ENCODE results near the gene KIAA1958.
A peak's percentile ranks its signal among the peaks of the same experiment; 100 is the strongest.
"Not testable (repeated sequence)": the region's sequence is repeated elsewhere in the genome, so short reads cannot be mapped to it uniquely, and the experiment has no call there.

The KIAA1958 gene

DNA sequence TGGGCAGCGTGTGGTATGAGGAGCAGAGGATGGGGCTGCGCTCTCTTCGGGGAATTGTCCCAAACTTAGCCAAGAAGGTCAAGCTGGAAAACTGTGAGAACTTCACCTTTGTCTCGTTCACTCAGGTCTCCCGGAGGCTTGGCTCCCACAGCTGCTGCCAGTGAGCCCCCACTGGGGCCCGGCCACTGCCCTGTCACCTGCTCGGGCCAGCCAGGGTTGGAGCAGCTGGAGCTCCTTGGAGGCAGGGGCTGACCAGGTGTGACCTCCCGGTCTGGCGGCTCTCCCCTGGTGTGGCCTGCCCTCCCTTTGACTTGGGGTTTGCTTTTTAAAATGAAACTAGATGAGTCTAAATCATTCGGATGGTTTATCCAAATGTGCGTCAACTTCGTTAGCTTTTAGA, 173.3 kb downstream of the KIAA1958 start:
- no peak for DNase-seq (ENCODE audit: low read depth in 3 of 3)

DNA sequence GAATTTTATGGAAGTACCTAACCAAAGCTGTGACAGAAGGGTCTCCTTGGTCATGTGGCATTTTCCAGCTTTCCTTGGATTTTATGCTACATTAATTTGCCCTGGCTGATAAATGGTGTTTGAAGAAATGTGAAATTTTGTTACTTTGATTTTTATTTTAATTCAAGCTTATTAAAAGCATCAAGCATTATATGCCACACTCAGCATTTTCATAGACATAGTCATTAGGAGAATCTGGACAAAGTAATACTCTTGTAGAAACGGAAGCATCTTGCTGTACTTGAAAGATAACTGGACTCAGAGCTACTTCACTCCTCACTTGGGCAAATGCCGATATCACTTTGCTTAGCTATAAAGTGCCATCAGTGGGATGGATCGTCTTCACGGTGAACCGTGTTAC, 177.1 kb downstream of the KIAA1958 start:
- no peak for DNase-seq (ENCODE audit: low read depth in 3 of 3)

- DNase-seq (ENCODE audit: low read depth in 3 of 3), result no peak
Measured at GRCh38 chr9:112664531-112664930, 177.9 kb downstream of the KIAA1958 start.

- no peak for DNase-seq (ENCODE audit: low read depth in 3 of 3)
Measured at GRCh38 chr9:112665347-112665746, 178.7 kb downstream of the KIAA1958 start.

DNA sequence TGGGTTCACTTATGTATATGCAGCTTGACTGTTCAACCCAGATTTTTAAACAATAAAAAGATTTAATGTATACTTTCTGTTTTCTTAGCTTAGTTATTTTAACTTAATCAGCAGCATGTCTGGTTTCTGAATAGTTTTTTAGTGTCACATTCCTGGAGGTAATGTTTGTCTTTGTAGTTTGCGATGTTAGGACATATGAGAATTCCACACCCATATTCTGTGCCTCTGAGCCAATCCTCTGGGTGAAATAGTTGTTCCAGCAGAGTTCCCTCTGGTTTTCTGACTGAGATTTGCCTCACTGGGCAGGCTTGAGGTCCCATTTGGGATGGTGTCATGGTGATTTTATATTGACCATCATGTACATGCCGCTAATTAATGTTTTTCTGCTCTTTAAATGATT, 182.7 kb downstream of the KIAA1958 start:
- no peak for DNase-seq (ENCODE audit: low read depth in 3 of 3)

- no peak for DNase-seq (ENCODE audit: low read depth in 3 of 3)
Measured at GRCh38 chr9:112670991-112671625, 184.5 kb downstream of the KIAA1958 start.

DNA sequence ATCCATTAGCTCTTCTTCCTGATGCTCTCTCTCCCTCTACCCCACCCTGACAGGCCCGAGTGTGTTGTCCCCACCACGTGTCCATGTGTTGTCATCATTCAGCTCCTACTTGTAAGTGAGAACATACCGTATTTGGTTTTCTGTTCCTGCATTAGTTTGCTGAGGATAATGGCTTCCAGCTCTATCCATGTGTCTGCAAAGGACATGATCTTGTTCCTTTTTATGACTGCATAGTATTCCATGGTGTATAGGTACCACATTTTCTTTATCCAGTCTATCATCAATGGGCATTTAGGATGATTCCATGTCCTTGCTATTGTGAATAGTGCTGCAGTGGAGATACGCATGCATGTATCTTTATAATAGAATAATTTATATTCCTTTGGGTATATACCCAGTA, 186.6 kb downstream of the KIAA1958 start:
- not testable (repeated sequence) for DNase-seq (ENCODE audit: low read depth in 3 of 3)

DNA sequence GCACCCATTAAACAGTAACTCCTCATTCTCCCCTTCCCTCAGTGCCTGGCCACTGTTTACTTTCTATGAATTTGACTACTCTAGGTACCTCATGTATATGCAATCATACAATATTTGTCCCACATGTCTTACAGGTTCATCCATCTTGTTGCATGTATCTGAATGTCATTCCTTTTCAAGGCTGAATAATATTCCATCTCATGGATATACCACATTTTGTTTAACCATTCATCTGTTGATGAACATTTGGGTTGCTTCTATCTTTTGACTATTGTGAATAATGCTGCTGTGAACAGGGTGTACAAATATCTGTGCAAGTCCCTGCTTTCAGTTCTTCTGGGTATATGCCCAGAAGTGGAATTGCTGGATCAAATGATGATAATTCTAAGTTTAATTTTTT, 190.4 kb downstream of the KIAA1958 start:
- DNase-seq (ENCODE audit: low read depth in 3 of 3), result no peak

GRCh38 chr9:112680731-112681402, 194.2 kb downstream of the KIAA1958 start:
- DNase-seq (ENCODE audit: low read depth in 3 of 3), result no peak

- DNase-seq (ENCODE audit: low read depth in 3 of 3), result no peak
Measured at GRCh38 chr9:112689161-112689740, 202.6 kb downstream of the KIAA1958 start.

DNA sequence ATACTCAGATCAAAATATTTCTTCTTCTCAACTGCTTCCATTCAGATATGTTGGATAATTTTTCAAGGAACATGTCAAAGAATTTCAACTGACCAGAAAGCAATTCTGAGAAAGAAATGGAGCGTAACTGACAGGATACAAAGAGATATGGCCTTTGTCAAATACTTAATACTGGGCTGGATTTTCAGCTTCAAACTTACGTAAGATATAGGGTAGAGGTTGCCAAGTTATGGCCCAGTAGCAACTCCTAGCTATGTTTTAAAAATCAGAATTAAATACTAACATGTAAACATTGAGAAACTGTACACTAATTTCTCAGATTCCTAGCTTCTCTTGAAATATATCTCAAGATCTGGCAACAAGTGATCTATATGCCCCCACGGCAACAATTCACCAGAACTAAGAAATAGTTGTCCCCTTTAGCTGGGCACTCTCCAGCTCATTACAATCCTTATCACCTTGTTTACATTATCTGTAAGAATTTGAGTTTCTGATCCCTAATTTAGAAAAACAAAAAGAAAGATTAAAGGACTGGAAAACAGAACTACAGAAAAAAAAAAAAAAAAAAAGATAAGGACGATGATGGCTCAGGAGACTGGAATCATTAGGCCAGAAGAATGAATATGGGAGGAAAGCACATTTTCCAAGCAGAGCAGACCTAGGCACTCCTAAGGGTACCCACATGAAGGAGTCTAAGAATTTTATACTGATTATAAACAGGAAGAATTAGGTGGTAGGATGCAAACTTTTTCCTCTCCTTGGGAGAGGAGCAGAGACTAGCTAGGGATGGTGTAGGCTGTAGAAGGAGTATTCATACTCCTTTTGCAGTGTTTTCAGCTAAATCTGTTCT, 208.3 kb downstream of the KIAA1958 start:
- no peak for DNase-seq (ENCODE audit: low read depth in 3 of 3)

DNA sequence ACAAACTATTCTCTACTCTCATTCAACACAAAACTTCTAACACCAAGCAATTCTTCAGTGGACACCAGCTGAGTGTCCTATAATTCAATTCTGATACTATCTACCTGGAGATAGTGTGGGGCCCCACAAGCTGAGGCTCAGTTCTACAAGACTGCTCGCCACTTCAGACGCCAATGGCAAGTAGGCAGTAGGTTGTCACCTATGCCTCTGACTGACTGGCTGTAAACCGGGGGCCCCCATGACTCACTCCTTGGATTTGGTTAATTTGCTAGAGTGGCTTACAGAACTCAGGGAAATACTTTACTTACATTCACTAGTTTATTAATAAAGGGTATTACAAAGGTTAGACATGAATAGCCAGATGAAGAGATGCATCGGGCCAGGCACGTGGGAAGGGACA, 209.8 kb downstream of the KIAA1958 start:
- no peak for DNase-seq (ENCODE audit: low read depth in 3 of 3)

DNA sequence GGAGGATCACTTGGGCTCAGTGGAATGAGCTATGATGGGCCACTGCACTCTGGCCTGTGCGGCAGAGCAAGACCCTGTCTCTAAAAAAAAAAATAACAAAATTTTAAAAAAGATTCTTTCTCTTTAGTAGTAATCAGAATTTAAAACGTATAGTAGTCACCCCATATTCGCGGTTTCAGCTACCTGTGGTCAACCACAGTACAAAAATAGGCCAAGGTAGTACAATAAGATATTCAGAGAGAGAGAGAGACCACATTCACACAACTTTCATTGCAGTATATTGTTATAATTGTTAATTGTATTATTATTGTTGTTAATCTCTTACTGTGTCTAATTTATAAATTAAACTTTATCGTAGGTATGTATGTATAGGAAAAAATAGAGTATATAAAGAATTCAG, 212.6 kb downstream of the KIAA1958 start:
- DNase-seq (ENCODE audit: low read depth in 3 of 3), result no peak

DNA sequence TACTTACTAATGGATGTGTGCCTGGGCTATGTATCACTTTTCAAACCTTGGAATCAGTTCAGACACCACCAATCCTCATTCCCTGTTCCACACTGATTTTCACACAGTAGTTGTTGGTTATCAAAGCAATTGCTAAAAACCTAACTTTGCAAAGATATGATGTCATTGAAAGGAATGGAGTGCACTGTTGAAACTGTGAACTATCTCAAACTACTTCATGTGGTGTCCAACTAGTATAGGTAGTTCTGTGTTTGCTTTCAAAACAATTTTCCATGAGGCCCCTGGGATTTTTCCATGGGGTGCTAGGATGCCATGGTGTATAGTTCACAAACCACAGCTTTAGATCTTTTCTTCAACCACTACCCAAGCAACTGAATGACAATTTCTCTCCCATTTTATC, 213.5 kb downstream of the KIAA1958 start:
- no peak for DNase-seq (ENCODE audit: low read depth in 3 of 3)

DNA sequence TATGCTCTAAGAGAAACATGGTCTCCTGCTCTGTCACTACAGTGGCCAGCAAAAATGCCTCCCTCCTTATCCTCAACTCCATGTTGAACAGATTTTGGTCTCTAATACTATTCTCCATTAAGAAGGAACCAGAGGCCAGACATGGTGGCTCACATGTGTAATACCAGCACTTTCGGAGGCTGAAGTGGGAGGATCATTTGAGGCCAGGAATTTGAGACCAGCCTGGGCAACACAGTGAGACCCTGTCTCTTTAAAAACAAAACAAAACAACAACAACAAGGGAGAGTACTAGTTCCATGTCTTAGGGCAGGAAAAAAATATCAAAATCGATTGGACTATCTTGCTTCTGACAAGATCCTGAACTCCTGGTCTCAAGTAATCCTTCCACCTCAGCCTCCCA, 216.7 kb downstream of the KIAA1958 start:
- no peak for DNase-seq (ENCODE audit: low read depth in 3 of 3)

- no peak for DNase-seq (ENCODE audit: low read depth in 3 of 3)
Measured at GRCh38 chr9:112705768-112706427, 219.3 kb downstream of the KIAA1958 start.

- DNase-seq (ENCODE audit: low read depth in 3 of 3), result no peak
Measured at GRCh38 chr9:112711050-112711689, 224.5 kb downstream of the KIAA1958 start.

DNA sequence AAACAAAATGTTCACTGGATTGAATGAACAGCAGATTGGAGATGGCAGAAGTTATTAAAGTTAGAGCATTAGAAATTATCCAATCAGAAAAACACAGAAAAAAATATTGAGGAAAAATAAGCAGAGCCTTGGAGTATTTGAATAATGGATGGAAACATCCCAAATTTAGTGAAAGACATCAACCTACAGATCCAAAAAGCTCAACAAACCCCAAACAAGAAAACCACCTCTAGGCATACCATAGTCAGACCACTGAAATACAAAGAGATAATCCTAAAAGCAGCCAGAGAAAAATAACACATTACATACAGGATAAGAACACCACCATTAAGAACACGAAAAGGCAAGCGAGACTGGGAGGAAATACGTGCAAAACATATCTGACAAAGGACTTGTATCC, 226.1 kb downstream of the KIAA1958 start:
- no peak for DNase-seq (ENCODE audit: low read depth in 3 of 3)

- peak; percentile 94 to 96 (median 96) for DNase-seq (ENCODE audit: low read depth in 3 of 3)
Measured at GRCh38 chr9:112717661-112718331, 231.2 kb downstream of the KIAA1958 start, which contains the start of gene INIP. TSS of gene INIP (minus strand) at chr9:112718117. CDS start at chr9:112716485, 1,632 bp downstream.
